Activated CD4-positive, alpha-beta T cell treated with anti-CD3 and anti-CD28 coated beads, Interleukin-10, Interleukin-2, amounts not matched to agents 100 ng/mL and 50 ng/mL, durations not matched to agents 16 hours and 8 hours (primary cell): ENCODE results near the gene SRC.
"Not testable (repeated sequence)": the region's sequence is repeated elsewhere in the genome, so short reads cannot be mapped to it uniquely, and the experiment has no call there.

Experiments
- DNase-seq: peaks from one replicate; pipeline ENCODE4 v3.0.0-alpha.2; 2020

SRC gene

GRCh38 chr20:37364927-37365272, 19.0 kb downstream of the SRC start:
- DNase-seq: no peak

- no peak for DNase-seq
Observed at GRCh38 chr20:37365760-37366638, 20.1 kb downstream of the SRC start.

GRCh38 chr20:37366743-37367142, 20.8 kb downstream of the SRC start:
- DNase-seq: no peak

- DNase-seq: no peak
Observed at GRCh38 chr20:37369846-37370245, 23.9 kb downstream of the SRC start.

- not testable (repeated sequence) for DNase-seq
Observed at GRCh38 chr20:37371845-37372244, 25.9 kb downstream of the SRC start.

GRCh38 chr20:37372441-37372840, 26.5 kb downstream of the SRC start:
- DNase-seq: no peak

- DNase-seq: no peak
Observed at GRCh38 chr20:37373020-37373598, 27.2 kb downstream of the SRC start.

- no peak for DNase-seq
Observed at GRCh38 chr20:37375227-37375626, 29.3 kb downstream of the SRC start.

GRCh38 chr20:37376324-37376723, 30.4 kb downstream of the SRC start:
- DNase-seq: no peak

- DNase-seq: no peak
Observed at GRCh38 chr20:37376791-37377190, 30.9 kb downstream of the SRC start.

GRCh38 chr20:37377346-37378081, 31.6 kb downstream of the SRC start:
- DNase-seq: no peak

- DNase-seq: no peak
Observed at GRCh38 chr20:37378420-37378784, 32.5 kb downstream of the SRC start.

- DNase-seq: no peak
Observed at GRCh38 chr20:37378785-37379598, 33.1 kb downstream of the SRC start.

GRCh38 chr20:37379967-37380828, 34.3 kb downstream of the SRC start:
- DNase-seq: no peak

- no peak for DNase-seq
Observed at GRCh38 chr20:37380864-37381579, 35.1 kb downstream of the SRC start.

- no peak for DNase-seq
Observed at GRCh38 chr20:37381621-37382471, 35.9 kb downstream of the SRC start.

GRCh38 chr20:37382482-37383120, 36.7 kb downstream of the SRC start:
- no peak for DNase-seq

- no peak for DNase-seq
Observed at GRCh38 chr20:37383229-37383989, 37.5 kb downstream of the SRC start.

GRCh38 chr20:37384683-37385174, 38.8 kb downstream of the SRC start:
- peak; percentile 83 for DNase-seq
